HG03469 (cell line): Measurements from ENCODE around the gene ITGA11.

Experiments
- ATAC-seq: cut with Tn5 transposase; IDR thresholded peaks from one replicate; pipeline ENCODE4 v1.9.1; 2021; ENCODE audit warnings: mild to moderate bottlenecking, moderate library complexity, moderate number of reproducible peaks; ENCODE audit not compliant: unreplicated experiment

Gene ITGA11

DNA sequence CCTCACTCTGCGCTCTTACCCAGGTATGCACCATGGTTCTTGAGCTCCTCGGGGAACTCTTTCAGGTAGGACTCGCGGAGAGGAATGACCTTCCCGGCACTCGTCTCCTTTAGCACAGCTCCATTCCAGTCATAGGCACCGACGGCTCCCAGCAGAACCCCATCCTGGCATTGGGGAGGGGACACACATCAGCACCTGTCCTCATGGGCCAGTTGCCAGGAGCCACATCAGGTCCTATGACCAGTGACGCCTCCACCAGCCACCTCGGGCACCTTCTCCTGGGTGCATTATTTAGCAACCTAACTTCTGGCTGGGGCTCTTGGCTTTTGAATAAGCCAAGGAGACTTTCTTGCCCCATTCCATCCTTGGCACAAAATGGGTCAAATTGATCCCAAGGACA lies 92.5 kb downstream of the ITGA11 start:
- ATAC-seq, result no peak

DNA sequence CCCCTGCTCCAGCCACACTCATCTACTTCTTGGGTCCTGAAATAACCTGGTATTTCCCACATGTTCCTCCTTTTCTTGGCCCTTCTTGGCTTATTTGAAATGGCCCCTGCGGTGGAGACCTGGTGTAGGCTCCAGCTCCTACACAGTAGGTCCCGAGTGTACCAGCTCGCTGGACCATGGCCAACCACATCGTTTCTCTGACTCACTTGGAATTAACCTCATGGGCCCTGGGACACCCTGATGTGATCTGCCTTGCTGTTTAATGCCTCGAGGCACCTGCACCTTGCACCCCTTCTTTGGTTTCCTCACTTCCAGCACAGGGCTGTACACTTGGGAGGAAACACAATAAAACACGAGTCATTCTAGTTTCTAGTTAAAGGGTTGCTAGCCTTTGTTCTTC lies 94.1 kb downstream of the ITGA11 start:
- ATAC-seq, result no peak

DNA sequence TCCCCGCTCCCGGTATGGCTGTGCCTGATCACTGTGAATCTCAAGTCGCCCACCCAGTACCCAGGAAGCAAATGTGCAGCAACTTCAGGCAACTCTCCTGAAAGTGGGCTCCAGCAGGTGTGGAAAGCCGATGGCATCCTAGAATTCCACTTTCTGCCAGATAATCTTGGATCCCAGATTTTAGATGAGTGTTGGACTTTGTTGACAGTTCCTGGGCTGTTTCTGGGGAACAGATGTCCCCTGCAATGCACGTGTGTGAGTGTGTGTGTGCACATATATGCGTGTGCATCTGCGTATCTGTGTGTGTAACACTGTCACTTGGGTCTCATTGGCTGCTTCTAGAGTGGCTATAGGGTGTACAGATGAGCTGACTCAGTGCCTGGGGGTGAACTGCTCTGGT lies 95.4 kb downstream of the ITGA11 start:
- no peak for ATAC-seq

DNA sequence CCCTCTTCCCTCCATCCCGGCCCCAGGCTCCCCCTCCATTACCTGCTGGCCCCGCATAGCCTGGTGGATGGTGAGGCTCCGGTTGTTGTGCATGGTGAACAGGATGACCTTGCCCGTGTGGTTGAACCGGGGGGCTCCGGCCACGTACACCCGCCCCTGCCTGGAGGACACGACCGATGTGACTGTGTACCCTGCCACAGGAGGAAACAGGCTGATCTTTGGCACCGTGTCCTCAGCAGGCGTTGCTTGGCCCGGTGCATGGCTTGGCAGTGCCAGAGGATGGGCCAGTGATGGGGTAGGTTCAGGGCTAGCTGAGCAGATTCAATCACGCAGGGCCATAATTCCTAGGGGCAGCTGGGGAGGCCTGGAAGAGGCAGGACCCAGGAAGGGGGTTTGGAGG lies 96.3 kb downstream of the ITGA11 start:
- no peak for ATAC-seq

DNA sequence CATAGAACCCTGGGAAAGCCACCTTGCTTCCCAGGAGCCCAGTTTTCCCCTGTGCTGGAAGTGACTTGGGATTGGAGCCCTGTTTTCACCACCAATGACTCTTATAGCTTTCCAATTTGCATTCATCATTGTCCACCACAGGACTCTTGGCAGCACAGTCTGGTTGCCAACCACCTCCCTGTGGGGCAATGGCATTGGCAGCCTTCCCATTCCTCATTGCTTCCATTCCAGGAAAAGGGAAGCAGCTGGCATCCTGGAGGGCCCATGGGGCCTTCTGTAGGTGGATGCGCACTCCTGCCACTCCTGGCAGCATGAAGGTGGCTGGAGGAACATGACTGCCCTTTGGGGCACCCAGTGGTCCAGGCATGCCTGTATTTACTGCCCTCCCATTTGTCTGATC lies 96.7 kb downstream of the ITGA11 start:
- no peak for ATAC-seq

DNA sequence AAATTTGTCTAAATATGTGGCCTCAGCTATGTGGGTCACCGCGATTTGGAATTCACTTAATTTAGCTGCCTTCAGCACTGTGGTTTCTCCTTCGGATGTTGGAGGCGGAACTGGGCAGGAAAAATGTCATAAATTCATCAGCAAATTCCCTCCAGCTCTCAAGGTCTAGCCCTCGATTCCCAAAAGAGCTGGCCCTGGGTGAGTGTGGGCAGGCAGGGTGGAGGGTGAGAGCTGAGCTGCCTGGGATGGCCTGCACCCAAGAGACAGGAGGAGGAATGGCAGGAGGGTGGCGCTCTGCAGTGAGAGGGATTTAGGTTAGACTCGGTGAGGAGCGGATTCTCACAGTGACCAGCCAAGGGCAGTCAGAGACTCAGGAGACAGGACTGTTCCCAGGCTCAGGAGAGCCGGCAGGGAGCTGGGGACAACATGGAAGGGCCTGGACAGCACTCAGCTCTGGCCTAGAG lies 97.3 kb downstream of the ITGA11 start:
- no peak for ATAC-seq

DNA sequence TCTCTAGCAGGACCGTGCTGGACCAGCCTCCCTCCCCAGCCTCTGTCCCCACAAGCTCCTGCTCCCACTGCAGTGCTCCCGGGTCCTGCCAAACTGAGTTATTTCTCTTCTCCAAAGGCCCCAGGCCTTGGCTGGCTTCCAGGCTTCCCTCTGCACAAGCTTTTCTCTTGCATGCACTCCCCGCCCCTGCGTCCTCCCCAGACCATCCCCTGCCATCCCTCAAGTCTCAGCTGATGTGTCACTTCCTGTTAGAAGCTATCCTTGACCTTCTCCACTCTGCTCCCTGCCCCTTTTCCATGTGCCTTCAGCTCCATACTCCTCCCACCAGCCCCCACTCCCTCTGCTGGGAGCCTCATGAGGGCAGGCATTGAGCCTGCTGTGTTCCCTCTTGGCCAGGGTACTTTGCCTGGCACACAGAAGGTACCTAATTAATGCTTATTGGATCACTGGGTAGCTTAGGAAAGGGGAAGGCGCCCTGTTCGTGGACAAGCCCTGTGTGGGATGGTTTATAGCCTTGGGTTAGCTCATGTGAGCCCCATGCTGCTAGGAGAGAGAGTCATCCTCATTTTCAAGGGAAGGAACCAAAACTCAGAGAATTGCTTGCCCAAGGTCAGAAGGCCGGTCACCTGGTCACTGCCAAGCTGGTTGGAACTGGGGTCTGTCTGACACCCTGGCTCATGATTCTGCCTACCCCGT lies 98.0 kb downstream of the ITGA11 start:
- no peak for ATAC-seq

DNA sequence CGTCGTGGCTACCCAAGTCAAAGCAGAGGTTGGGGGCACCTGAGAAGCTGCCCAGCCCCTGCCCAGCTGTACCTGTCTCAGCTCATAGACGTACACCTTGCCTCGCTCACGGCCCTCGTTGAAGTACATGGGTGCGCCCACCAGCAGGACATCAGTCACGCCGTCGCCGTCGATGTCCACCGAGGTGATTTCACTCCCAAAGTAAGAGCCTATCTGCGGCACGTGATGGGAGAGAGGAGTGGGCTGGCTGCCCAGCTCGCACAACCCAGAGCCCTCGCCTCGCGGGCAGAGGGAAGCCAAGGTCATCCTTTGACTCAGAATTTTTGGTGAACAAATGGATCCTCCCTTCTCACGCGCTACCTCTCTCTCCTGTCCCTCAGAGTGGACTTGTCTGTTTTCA lies 99.7 kb downstream of the ITGA11 start:
- no peak for ATAC-seq

DNA sequence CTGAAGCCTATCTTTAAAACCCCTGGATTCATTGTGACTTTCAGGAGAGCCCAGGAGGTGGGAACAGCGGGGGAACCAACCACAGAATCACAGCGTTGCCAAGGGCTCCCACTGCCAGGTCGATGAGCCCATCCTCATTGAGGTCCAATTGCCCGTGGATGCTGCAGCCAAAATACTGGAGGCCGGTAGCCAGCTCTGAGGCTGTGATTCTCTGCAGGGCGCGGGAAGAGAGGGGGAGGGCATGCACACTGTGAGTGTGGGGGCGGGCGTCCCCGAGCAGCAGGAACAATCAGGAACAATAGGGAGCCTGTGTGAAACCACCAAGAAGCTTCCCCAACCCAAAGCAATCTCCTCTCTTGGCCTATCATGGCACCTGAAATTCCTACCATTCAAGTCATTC lies 101.1 kb downstream of the ITGA11 start:
- no peak for ATAC-seq

DNA sequence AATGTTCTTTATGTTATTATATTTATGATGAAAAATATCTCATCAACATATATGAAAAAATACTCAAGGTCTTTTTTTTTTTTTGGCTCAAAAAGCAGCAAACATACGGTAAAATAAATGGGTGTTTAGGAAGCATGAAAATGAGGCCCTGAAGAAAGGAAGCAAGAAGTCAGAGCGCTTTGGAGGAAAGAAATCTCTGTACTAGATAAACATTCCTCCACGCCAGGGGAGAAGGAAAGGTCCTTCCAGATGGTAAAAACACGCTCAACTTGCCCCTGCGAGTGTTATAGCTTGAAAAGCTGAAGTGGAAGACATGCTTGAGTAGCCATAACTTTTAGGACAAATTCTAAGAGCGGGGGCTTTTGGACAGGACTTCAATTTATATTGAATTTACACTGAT lies 101.5 kb downstream of the ITGA11 start:
- no peak for ATAC-seq

DNA sequence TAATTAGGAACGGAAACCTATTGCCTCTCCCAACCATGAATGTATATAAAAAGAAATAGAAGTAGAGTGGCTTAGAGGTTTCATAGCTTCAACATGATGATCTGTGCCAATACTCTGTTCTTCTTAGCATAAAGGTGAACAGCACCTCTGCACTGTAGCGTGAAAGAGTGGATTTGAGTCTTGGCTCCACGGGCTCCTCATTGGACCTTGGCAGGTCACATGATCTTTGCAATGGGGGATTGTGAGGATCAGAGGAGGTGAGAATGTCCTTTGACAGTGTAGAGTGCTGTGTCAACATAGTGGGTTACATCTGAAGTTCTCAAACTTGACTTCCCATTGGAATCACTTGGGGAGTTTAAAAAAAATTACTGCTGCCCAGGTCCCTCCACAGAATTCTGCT lies 103.0 kb downstream of the ITGA11 start:
- no peak for ATAC-seq

DNA sequence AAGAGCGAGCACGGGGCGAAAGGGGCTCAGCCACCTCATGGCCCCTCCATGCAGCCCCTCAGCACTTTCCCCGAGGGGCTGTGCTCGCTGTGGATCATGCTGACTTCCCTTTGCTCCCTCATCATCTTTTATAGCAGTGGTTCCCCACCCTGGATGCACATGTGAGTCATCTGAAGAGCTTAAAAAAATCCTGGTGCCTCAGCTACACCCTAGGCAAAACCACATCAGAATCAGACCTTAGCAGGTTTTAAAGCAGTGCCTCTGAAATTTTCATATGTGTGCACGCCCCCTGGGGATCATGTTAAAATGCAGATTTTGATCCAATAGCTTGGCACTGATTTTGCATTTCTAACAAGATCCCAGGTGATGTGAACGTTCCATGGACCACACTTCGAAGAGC lies 103.5 kb downstream of the ITGA11 start:
- no peak for ATAC-seq

DNA sequence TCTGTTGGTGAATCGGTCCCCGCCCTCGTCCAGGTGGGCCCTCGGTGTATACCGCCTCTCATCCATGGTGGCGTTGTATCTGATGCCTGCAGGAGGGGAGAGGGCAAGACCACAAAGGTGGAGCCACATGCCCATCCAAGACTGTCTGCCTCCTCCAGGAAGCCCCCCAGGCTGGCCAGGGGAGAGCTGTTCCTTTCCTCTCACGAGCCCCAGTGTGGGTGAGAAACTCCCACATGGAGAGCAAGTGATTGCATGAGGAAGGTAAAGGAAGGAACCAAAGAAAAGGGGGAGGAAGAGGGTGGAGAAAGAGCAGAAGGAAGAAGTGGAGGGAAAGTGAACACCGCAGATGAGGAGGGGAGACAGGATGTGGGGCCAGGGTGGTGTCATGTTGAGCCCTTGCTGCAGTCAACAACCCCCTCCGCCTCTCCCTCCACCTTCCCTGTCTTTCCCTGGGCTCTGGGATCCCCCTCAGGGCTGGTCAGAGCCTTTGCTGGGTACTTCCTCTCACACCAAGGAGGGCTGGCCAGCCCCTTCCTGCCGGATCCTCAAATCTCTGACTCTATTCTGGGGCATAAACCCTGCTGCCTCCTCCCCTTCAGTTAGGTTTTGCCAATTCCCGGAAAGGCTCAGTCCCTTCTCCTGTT lies 105.1 kb downstream of the ITGA11 start:
- no peak for ATAC-seq

DNA sequence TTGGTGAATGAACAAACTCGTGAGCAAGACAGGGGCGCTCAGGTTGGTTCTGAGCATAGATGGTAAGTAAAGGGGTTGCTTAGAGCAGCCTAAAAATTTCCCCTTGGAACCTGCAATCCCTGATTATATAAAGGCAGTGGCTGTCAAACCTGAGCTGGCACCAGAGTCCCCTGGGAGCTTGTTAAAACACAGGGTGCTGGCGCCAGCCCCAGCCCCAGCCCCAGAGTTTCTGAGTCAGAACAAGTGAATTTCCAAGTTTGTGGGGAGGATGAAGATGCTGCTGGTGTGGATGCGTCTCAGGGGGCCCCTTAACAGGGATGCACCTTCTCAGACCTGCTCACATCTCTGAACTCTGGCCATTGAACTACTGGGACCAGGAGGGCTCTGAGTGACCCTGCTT lies 106.2 kb downstream of the ITGA11 start:
- ATAC-seq, result no peak

DNA sequence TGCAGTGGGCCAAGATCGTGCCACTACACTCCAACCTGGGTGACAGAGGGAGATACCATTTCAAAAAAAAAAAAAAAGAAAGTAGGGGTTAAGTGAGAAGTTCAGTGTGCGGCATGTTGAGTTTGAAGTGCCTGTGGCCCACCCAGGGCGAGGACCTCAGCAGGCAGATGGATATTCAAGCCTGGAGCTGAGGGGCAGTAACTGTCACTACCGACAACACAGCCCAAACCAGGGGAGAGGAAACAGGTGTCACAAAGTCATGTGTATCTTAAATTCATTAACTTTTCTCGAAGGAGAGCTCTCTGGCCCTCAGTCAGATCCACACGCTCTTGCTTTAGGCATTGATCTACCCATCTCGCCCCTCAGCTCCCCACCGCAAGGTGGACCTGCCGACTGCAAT lies 109.2 kb downstream of the ITGA11 start:
- no peak for ATAC-seq

DNA sequence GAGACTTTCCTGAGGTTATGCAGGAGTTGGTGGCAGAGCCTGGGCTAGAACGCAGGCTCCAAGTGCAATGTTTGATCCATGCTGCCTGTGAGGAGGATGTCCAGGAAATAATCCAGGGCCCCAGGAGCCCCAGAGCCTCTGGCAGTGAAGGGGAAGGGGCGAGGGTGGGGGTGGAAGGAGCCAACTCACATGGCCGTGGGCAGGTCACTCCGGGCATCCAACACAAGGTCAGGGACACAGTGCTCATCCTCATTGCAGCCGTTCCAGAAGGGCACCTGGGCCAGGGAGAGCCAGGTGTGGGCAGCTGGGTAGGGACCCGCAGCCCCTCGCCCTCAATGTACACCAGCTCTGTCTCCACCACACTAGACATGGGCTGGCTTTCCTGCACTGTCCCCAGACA lies 110.7 kb downstream of the ITGA11 start:
- ATAC-seq, result no peak

DNA sequence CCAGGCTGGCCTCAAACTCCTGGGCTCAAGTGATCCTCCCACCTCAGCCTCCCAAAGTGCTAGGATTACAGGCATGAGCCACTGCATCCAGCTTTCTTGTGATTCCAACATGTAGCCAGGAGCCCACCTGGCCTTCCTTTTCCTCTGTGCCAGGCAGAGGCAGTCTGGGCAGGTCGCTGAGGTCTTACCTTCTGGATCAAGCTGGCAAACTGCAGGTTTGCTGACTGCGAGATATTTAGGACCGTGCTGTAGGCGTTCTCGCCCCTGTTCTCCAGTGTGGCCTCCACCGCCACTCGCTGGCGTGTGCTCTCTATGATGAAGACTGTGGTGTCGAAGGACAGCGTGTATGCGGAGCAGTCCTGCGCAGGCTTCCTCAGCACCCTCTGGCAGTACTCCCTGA lies 112.0 kb downstream of the ITGA11 start:
- no peak for ATAC-seq

DNA sequence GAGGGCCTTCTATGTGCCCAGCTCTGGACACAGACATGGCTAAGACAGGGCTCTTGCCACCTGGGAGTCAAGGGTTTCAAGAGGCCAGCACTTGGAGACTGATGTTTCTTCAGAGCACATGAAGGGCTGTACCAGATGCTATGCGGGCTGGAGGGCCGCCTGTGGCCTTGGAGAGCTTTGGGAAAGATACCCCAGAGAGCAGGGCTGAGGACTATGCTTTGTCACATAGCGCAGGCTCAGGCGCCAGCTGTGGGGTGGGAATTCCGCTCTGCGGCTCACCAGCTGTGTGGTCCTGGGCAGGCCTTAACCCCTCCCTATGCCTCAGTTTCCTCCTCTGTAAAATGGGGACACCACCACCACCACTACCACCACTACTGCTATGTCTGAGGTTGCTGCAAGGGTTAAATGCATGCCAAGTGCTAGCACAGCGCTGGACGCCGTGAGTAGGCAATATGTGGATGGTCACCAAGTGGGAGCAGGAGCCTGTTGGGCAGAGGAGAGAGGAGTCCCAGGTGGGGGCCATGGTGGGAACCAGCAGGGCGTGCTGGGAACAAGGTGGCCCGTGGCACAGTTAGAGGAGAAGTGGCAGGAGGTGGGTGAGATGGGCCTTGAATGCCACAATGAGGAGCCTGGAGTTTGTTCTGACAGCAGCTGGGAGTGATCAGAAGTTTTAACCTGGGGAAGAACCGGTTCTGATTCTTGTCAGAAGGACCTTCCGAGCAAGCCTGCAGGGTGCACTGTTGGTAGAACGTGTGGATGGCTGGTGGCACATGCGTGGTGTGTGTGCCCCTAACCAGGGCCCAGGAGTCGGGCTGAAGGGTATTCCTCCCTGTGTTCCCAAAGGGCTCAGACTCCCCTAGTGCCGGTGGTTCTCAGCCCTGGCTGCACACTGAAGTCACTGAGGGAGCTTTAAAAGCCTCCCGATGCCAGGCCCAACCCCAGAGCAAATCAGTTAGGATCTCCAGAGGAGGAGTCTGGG lies 112.7 kb downstream of the ITGA11 start:
- no peak for ATAC-seq

DNA sequence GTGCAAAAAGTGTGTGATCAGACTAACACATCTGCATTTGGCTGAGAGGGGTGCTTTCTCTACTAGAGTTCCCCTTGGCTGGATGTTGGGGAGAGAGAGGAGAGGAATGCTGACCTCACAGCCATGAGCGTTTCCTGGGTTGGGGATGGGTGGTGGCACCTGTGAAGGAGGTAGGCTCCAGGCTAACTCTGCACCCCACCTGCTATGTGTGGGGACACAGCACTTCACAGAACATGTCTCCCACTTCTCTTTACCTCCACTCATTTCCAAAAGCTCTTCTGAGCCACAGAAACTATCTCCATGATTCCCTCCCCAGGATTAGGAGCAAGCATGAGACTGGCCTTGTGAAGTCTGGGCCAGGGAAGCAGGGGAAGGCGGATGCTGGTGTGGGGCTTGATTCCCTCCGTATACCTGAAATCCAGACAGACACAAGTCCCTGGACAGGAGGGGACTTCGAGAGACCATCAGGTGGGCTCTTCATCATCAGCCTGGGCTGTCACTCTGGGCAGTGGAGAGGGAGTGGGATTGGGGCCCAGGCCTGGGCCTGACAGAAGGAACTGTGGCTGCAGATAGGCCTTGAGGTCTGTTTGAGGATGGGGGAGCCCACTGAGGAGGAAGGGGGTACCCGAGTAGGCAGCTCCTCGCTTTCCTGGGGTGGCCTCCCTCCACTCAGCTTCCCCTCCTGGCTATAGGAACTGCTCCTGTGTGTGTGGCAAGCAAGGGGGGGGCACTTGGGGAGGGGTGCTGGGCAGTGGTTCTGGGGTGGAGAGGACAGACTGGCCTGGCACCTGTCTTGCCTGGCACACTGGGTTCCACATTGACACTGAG lies 113.7 kb downstream of the ITGA11 start:
- ATAC-seq, result no peak

DNA sequence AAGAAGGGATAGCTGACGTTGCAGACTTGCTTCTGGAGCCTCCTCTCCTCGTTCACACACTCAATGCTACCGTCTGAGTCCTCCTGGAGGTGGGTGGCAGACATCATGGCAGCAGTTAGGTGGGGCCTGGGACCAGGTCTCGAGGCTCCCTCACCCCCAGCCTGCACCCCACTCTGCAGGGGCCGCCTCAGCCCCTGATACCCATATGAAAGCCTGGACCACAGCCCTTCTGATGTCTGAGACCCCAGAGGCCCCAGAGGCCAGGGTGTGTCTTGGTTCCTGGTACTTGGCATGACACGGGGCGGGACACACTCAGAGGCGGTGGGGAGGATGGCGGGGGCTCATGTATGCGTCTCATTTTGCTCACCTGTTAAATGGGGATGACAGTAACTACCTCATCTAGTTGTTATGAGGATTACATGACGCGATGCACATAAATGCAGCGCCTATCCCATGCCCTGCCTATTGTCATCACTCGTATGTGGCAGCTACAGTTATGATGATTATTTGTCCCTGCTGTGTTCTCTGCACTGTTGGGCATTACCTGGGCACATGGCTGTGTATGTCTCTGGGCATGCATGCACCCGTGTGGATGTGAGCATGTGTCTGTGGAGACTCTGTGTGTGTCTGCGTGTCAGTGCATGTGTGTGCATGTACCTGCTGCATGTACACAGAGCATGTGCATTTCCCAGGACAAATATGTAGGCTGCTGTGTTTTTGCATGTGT lies 114.5 kb downstream of the ITGA11 start:
- no peak for ATAC-seq
